Activated T-cell treated with anti-CD3 and anti-CD28 coated beads for 48 hours (primary cell): ENCODE data around the gene ATP6V1G2.
"Not testable (repeated sequence)": the region's sequence is repeated elsewhere in the genome, so short reads cannot be mapped to it uniquely, and the experiment has no call there.

ENCODE experiments used
- DNase-seq: peaks from one replicate; pipeline ENCODE4 v3.0.0-alpha.2; 2020; ENCODE audit warnings: low read depth

The ATP6V1G2 gene

GRCh38 chr6:31529329-31530150, 16.9 kb downstream of the ATP6V1G2 start:
- DNase-seq, result no peak

- DNase-seq, result no peak
Observed at GRCh38 chr6:31528821-31529328, 17.5 kb downstream of the ATP6V1G2 start, which contains the start of gene MCCD1. Gene MCCD1 (plus strand): TSS chr6:31528962. CDS start chr6:31529015, 53 bp downstream.

- no peak for DNase-seq
Observed at GRCh38 chr6:31528307-31528777, 18.1 kb downstream of the ATP6V1G2 start.

- DNase-seq, result no peak
Observed at GRCh38 chr6:31525932-31526591, 20.3 kb downstream of the ATP6V1G2 start.

GRCh38 chr6:31525553-31525931, 20.9 kb downstream of the ATP6V1G2 start:
- no peak for DNase-seq

GRCh38 chr6:31521835-31522234, 24.6 kb downstream of the ATP6V1G2 start:
- no peak for DNase-seq

GRCh38 chr6:31513456-31514165, 32.8 kb downstream of the ATP6V1G2 start:
- no peak for DNase-seq

GRCh38 chr6:31510007-31510406, 36.4 kb downstream of the ATP6V1G2 start:
- DNase-seq, result no peak

GRCh38 chr6:31509036-31509435, 37.4 kb downstream of the ATP6V1G2 start:
- not testable (repeated sequence) for DNase-seq

GRCh38 chr6:31502586-31502985, 43.8 kb downstream of the ATP6V1G2 start:
- no peak for DNase-seq

GRCh38 chr6:31499648-31500047, 46.8 kb downstream of the ATP6V1G2 start:
- not testable (repeated sequence) for DNase-seq

- DNase-seq, result no peak
Observed at GRCh38 chr6:31498748-31499147, 47.7 kb downstream of the ATP6V1G2 start.

GRCh38 chr6:31497531-31498476, 48.6 kb downstream of the ATP6V1G2 start, which contains the start of gene MICB:
Gene MICB (plus strand): TSS chr6:31498145. CDS start chr6:31498194, 49 bp downstream.
- DNase-seq, result peak; percentile 76

- DNase-seq, result not testable (repeated sequence)
Observed at GRCh38 chr6:31496826-31497225, 49.6 kb downstream of the ATP6V1G2 start.

- no peak for DNase-seq
Observed at GRCh38 chr6:31495580-31495979, 50.8 kb downstream of the ATP6V1G2 start.
